Myocyte (in vitro differentiated cells): ENCODE data around the gene DNAH1. TPM values are rescaled to one million over a fixed set of nuclear protein-coding genes. Genes with fewer than 3 reads are reported as not detected.

Experiments used
- DNase-seq: peaks from one replicate; pipeline ENCODE4 v3.0.0-alpha.2; 2012; ENCODE audit warnings: low read depth
- microRNA counts: library from miRNA; unstranded; fragments of <30 nt; microRNA quantifications from one replicate; lab custom pipeline; 2016
- microRNA-seq: library from miRNA; unstranded; fragments of <30 nt; microRNA quantifications from one replicate; pipeline ENCODE4, GENCODE V29; 2016
- total RNA-seq: library from RNA; depleted of rRNA; stranded (reverse); fragments of >200 nt; gene quantifications from 2 replicates; pipeline ENCODE4 v1.2.3, GENCODE V29; 2014

DNAH1 gene
- total RNA-seq, 1 donor from 2014 or later = 1.9 TPM

DNA sequence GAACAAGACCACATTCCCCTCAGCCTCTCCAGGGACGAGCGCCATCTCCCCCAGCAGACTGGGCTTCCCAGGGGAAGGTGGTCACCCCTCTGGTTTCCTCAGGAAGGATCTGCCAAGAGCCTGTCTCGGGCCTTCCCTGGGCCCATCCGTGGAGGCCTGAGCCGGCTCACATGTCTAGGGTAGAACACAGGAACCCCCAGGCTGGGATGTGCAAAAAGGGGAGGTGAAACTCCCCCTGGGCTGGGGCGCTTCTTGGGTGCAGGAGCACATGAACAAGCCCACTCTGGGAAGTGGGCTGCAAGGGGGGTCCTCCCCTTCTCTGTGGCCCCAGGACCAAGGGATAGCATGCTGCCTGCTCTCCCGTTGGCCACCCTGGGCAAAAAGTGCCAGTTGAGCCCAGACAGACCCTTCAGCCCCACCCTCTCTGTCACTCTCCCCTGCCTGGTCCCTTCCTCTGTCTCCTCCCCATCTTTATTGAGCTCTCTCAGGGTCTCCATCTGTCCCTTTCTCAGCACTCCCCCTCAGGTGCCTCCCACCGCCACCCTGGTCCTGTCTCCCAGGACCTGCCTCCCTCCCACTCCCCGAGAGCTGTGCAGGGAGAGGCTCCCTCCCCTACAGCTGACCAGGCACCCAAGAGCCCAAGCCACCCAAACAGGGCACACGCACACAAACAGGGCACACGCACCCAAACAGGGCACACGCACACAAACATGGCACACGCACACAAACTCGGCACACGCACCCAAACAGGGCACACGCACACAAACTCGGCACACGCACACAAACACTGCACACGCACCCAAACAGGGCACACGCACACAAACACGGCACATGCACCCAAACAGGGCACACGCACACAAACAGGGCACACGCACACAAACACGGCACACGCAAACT is 127.9 kb downstream of the DNAH1 start:
- no peak for DNase-seq

DNA sequence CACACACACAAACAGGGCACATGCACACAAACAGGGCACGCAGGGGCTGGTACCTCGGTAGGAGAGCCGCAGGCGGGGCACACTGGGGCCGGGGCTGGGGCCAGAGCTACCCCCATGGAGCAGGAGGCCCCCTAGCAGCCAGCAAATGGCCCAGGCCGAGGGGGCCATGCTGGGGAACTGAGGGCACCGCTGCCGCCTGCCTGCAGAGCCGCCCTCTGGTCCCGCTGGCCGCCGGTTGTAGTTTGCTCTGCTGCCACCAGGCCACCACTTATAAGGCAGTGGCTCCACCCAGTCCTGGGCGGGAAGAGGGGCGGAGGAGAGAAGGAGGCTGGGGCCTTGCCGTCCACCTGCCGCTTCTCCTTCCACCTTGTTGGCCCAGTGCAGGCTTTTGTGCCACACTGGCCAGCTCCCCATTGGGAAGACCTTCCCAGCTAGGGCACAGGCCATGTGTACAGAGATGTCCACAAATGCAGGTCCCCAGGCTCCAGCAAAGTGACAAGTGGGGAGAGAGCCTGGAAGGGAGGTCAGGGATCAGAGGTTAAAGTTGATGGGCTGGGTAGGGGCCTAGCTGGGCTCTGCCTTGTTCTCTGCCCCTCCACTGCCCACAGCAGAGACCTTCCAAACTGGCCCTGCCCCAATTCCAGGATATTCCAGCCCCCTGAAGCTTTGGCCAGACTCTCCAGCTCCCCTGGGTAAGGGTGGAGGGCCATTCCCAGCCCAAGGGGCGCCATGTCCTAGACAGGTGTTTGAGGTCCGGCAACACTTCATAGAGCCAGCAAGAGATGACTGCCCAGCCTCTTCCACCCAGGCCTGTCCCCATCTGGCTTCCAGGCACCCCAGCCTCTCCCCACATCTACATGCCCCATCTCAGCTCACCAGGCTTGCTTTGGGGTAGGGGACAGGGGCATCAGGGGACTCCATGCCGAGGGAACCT is 129.0 kb downstream of the DNAH1 start, which contains the start of gene SEMA3G:
SEMA3G (minus strand) TSS at position 244 of the 934 bp plus-strand sequence; CDS start at position 168, 76 bp downstream.
- DNase-seq = peak; percentile 54

DNA sequence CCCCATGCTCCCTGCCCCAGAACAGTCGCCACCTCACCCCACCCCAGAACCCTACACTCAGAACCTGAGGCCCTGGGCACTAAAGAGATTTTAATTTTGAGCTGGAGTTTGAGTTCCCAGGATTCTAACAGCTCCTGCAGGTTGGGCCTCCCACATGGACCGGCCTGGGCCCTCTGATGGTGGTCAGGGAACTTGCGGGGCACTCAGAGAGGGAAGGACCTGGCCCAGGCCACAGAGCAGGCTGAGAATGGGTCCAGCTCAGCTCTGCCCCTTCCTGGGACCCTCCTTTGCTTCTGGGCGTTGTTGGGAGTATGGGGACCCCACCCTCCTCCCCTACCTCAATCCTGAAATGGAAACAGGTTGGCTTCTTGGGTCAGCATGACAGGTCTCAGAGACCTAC is 129.9 kb downstream of the DNAH1 start:
- DNase-seq = no peak

DNA sequence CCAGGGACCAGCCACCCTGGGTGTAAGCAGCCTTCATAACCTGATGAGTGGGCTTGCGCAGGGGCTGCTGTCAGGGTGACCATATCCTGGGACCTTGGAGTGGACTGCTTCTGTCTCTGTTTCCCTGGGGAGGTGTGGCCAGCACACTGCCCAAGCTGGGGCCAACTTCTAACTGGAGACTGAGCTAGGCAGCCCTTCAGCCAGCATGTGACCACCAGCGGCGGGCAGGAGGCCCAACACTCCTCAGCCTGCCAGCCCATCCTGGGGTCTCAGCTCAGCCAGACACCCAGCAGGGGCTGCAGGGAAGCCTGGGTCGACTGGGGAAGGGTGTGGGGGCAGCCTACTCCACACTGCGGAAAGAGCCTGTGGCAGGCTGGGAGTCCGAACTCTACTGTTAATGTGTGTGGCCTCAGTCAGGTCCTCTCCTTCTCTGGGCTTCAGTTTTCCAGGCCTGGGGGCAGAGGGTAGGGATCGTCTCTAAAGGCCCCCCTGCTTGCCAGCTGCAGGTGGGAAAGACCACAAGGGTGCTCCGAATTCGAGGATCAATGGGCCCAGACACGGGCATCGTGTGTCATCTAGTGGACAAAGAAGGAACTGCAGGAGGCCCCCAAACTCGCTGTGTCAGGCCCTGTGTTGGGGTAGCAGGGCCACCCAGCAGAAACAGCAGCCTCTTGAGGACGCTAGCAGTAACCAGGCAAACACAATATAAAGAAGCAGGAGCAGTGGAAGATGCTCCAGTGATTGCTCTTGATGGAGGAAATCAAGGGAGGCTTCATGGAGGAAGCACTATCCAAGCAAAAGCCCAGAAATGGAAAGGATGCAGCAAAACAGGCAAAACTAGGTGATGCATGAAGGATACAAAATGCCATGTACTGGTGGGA is 130.8 kb downstream of the DNAH1 start:
- DNase-seq = peak; percentile 78

DNA sequence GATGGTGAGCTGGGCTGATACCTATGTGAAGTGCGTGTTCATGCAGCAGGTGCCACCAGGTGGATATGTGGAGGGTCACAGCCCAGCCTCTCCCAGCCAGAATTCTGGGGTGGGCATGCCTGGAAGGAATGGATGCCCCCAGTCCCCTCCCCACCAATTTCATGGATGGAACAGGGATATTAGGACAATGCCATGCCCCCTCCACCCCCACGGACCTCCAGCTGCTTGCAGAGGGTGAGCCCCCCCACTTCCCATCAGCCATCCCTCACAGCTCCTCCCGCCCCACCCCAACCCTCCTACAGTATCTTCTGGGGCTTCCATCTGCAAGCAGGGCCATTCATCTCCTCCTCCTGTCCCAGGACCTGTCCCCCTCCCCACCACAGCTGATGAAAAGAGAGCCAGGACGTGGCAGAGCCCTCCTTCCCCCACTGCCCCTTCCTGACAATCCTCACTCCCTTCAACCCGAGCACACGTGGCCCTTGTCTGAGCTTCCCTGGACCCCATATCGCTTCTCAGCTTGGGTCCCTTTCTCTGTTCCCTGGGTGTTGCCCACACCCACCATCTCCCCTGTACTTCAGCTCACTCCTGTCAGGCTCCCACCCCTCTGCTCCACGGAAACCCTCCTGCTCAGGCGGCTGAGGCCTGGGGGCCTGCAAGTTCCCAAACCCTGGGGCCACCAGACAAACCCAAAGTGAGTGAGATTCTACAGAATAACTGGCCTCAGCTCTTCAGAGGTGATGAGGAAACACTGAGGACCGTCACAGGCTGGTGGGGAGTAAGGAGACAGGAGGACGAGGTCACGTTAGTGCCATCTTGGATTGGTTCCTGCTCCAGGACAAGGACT is 131.6 kb downstream of the DNAH1 start:
- no peak for DNase-seq

MicroRNA genes within 50 kb of the gene (microRNA counts, 767-probe panel; counts per million panel counts)
- microRNA hsa-let-7g-5p (lab: Ali Mortazavi, UCI) = 15,736 counts per million, percentile 89 among the panel's probes with 10 or more counts

Small RNA genes within 50 kb of the gene (microRNA-seq; reads per million reads assigned to microRNA genes)
- not detected for gene MIR135A1
- gene MIRLET7G = 39,800 reads per million, percentile 98 among the genes with 10 or more reads in this experiment

Other genes with a start within 250 kb of the DNAH1 start
- 1.2 and 1.3 TPM in 2 replicates for gene POC1A, start 161.9 kb upstream of the DNAH1 start, total RNA-seq
- 59.7 and 83.9 TPM in 2 replicates for gene ALAS1, start 118.2 kb upstream of the DNAH1 start, total RNA-seq
- 0.05 TPM in 1 of 2 replicates, not detected in the other for gene TLR9, start 90.7 kb upstream of the DNAH1 start, total RNA-seq
- 24.3 and 67.9 TPM in 2 replicates for gene TWF2, start 77.2 kb upstream of the DNAH1 start, total RNA-seq
- 5.5 and 7.3 TPM in 2 replicates for gene PPM1M, start 70.6 kb upstream of the DNAH1 start, total RNA-seq
- gene WDR82, start 37.7 kb upstream of the DNAH1 start, total RNA-seq = 49.5 and 58.6 TPM in 2 replicates
- 6.3 and 7.8 TPM in 2 replicates for gene GLYCTK, start 28.5 kb upstream of the DNAH1 start, total RNA-seq
- gene BAP1, start 93.7 kb downstream of the DNAH1 start, total RNA-seq = 70.9 and 96.7 TPM in 2 replicates
- gene PHF7, start 94.3 kb downstream of the DNAH1 start, total RNA-seq = 7.9 and 15.4 TPM in 2 replicates
- 0.68 and 1.9 TPM in 2 replicates for gene SEMA3G, start 128.8 kb downstream of the DNAH1 start, total RNA-seq
- 3,730 and 3,876 TPM in 2 replicates for gene TNNC1, start 137.7 kb downstream of the DNAH1 start, total RNA-seq
- 63.9 and 93.0 TPM in 2 replicates for gene NISCH, start 139.3 kb downstream of the DNAH1 start, total RNA-seq
- gene STAB1, start 179.0 kb downstream of the DNAH1 start, total RNA-seq = 0.16 and 0.59 TPM in 2 replicates
- gene NT5DC2, start 217.5 kb downstream of the DNAH1 start, total RNA-seq = 45.0 and 50.3 TPM in 2 replicates
- gene UQCC5, start 220.3 kb downstream of the DNAH1 start, total RNA-seq = 1.6 and 22.1 TPM in 2 replicates